Adrenal gland (tissue), 5 donors: ENCODE data around the gene CACNA1E.

ENCODE experiments used
- CTCF ChIP-seq, 6 experiments: fragments of 450-650 bp in 4 of 6; fragments of 200-600 bp in 2 of 6; sonication (generic) in 1 of 6; IDR thresholded peaks; 1 replicate in 5 of 6; 2 replicates in 1 of 6; pipeline versions ENCODE4 v1.5.1 to v1.8.0; 2016 to 2021; ENCODE audit warnings: antibody characterized with exemption in 6 of 6, mild to moderate bottlenecking in 2 of 6, moderate library complexity in 1 of 6
- POLR2A ChIP-seq, 2 donors: fragments of 450-650 bp; IDR thresholded peaks; one replicate each; pipeline ENCODE4 v1.6.1; 2017; ENCODE audit warnings: antibody characterized with exemption in 2 of 2, mild to moderate bottlenecking in 2 of 2, moderate library complexity in 1 of 2
- donor health status: DM: no; HTN: no; CAD: no.

- TF ChIP-seq CTCF (IDR thresholded peaks at IDR 0.05) (no peak), POLR2A (IDR thresholded peaks at IDR 0.05) (no peak)
Measured at GRCh38 chr1:181759481-181759880, 276.2 kb downstream of the CACNA1E start.
